ENCODE data around the gene LALBA.
"Not testable (repeated sequence)": the region's sequence is repeated elsewhere in the genome, so short reads cannot be mapped to it uniquely, and the experiment has no call there.

LALBA gene

GRCh38 chr12:48569946-48570345 is at the start of gene LALBA:
TSS of gene LALBA (minus strand) at chr12:48570046. CDS start at chr12:48570020, 26 bp downstream.
- no peak for FAIRE-seq
- no peak for DNase-seq (ENCODE audit: insufficient read length, low spot score)
- no peak for TF ChIP-seq POLR2A (IDR thresholded peaks at IDR 0.05; ENCODE audit: low read depth, low read length)

DNA sequence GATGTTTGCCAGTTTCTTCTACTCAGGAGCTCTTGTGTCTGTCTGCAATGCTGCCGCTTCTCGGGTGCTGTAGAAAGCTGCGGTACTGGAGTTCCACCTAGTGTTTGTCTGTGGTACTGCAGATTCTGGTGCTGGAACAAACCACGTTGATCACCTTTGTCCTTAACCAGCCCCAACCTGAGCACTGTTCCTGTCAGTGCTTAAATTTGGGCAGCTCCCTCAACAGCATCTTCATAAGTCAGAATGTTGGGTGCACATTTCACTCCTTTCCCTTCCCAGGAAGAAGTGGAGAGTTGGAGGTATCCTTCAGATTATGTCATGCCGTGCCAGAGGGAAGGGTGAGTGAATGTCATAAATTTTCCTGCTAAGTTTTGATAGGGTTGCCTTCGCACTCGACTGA is 48.7 kb upstream of the LALBA start:
- FAIRE-seq (peak; percentile 95), DNase-seq (ENCODE audit: insufficient read length, low spot score) (peak; percentile 56)
- TF ChIP-seq POLR2A (IDR thresholded peaks at IDR 0.05; ENCODE audit: low read depth, low read length) = no peak

- no peak for TF ChIP-seq POLR2A (IDR thresholded peaks at IDR 0.05; ENCODE audit: low read depth, low read length)
- FAIRE-seq (no peak), DNase-seq (ENCODE audit: insufficient read length, low spot score) (no peak)
Observed at GRCh38 chr12:48615681-48616080, 45.8 kb upstream of the LALBA start.

DNA sequence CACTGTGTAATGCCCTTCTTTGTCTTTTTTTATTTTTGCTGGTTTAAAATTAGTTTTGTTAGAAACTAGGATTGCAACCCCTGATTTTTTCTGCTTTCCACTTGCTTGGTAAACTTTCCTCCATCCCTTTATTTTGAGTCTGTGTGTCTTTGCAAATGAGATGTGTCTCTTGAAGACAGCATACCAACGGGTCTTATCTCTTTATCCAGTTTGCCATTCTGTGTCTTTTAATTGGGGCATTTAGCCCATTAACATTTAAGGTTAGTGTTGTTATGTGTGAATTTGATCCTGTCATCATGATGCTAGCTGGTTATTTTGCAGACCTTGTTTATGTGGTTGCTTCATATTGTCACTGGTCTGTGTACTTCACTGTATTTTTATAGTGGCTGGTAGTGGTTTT is 43.5 kb upstream of the LALBA start:
- DNase-seq (ENCODE audit: insufficient read length, low spot score) = no peak
- TF ChIP-seq POLR2A (IDR thresholded peaks at IDR 0.05; ENCODE audit: low read depth, low read length) = no peak
- FAIRE-seq = no peak

DNA sequence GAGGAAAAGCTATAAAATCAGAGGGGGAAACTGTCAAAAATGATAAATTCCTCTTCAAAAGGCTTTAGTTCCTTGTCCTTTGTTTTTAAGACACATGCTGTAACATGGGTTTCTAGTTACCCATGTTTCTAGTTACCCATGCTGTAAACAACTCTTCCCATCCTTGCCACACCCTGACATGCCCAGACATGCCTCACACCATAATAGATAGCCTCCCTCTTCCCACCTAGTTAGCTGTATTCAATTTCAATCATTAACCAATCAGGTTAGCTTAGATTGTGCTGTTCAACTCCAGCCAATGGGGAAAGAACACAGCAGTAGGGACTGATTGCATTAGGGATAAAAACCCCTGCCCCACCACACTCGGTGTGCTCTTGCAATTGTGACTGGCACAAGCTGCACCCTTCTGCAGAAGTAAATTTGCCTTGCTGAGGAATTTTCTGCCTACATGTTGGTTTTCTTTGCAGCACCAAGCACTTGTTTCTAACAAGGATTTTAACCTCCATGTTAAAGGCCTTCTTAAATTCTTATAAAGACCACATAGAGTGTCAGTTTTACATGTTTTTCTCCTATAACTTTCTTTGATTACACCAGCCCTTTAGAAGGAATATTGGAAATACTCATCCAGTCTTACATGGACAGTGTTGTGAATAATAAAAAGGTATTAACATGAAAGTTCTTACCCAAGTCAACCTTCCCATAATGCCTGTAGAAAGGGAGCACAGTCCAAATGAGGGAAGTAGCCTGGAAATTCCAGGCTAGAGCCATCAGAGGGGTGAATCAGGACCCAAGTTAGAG is 32.5 kb upstream of the LALBA start:
- TF ChIP-seq POLR2A (IDR thresholded peaks at IDR 0.05; ENCODE audit: low read depth, low read length) = no peak
- no peak for FAIRE-seq
- DNase-seq (ENCODE audit: insufficient read length, low spot score) = no peak

DNA sequence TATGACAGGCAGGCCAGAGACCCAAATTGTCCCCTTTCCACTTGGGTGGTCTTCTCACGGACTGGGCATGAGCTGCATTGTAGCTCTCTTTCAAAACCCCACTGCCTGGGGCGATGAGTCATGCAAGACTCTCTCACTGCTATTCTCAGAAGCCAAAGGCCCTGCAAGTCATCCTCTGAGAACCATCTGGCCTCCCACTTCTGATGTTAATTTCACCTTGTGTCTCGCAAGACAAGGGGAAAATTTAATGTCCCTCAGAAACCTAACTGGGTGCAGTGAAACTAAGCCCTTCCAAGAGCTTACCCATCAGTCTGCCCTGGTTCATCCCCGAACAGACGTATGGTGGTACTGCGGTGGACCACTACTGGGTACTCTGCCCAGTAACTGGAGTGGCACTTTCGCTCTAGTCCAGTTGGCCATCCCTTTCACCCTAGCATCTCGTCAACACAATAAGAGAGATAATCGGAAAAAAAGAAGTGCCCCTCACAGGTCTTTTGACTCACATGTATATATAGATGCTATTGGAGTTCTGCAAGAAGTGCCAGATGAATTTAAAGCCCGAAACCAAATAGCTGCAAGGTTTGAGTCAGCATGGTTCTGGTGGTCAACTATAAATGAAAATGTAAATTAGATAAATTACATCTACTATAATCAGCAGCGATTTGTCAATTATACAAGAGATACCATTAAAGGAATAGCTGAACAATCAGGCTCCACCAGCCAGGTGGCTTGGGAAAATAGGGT is 31.3 kb upstream of the LALBA start:
- TF ChIP-seq POLR2A (IDR thresholded peaks at IDR 0.05; ENCODE audit: low read depth, low read length) = no peak
- FAIRE-seq (no peak), DNase-seq (ENCODE audit: insufficient read length, low spot score) (no peak)

DNA sequence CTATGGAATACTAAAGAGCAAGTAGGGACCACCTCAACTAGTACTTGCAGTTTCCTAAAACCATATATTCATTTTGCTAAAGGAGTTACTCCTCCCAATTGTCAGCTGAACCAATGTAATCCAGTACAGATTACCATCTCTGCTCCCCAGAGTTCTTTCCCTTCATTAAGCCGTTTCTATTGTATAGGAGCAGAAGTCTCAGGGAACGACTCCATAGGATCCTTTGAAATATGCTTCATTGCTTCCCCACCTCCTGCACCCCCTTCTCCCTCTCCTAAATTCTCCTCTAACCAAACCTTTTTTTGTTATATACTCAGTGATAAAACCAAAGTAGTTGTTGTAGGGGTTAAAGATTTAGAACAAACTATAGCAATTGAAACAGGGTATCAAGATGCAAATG is 30.7 kb upstream of the LALBA start:
- no peak for DNase-seq (ENCODE audit: insufficient read length, low spot score)
- no peak for TF ChIP-seq POLR2A (IDR thresholded peaks at IDR 0.05; ENCODE audit: low read depth, low read length)
- FAIRE-seq = no peak

GRCh38 chr12:48592591-48593086 is 22.8 kb upstream of the LALBA start:
- DNase-seq (ENCODE audit: insufficient read length, low spot score) = no peak
- FAIRE-seq = no peak
- TF ChIP-seq POLR2A (IDR thresholded peaks at IDR 0.05; ENCODE audit: low read depth, low read length) = no peak

GRCh38 chr12:48586361-48586760 is 16.5 kb upstream of the LALBA start:
- TF ChIP-seq POLR2A (IDR thresholded peaks at IDR 0.05; ENCODE audit: low read depth, low read length) = no peak
- DNase-seq (ENCODE audit: insufficient read length, low spot score) (no peak), FAIRE-seq (no peak)

DNA sequence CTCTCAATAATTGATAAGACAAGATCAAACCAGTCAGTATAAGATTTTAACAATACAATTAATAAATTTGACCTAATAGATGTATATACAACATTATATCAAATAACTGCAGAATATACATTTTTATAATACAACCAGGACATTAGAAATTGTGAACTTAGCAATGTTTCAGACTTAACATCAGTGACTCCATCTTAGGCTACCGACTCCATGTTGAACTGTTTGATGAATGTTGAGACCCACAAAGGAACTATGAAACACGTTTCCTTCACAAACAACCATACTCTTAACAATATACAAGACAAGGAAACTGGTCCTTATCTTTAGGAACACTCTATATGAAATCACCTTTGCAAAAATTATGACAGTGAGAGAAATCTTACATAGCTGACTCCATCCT is 13.9 kb upstream of the LALBA start:
- FAIRE-seq (no peak), DNase-seq (ENCODE audit: insufficient read length, low spot score) (no peak)
- no peak for TF ChIP-seq POLR2A (IDR thresholded peaks at IDR 0.05; ENCODE audit: low read depth, low read length)

GRCh38 chr12:48580831-48581230 is 11.0 kb upstream of the LALBA start:
- TF ChIP-seq POLR2A (IDR thresholded peaks at IDR 0.05; ENCODE audit: low read depth, low read length) = no peak
- DNase-seq (ENCODE audit: insufficient read length, low spot score) (no peak), FAIRE-seq (no peak)

- FAIRE-seq (no peak), DNase-seq (ENCODE audit: insufficient read length, low spot score) (no peak)
- no peak for TF ChIP-seq POLR2A (IDR thresholded peaks at IDR 0.05; ENCODE audit: low read depth, low read length)
Observed at GRCh38 chr12:48572326-48572725, 2.5 kb upstream of the LALBA start.

GRCh38 chr12:48567731-48568130 is 2.1 kb downstream of the LALBA start:
- no peak for FAIRE-seq
- TF ChIP-seq POLR2A (IDR thresholded peaks at IDR 0.05; ENCODE audit: low read depth, low read length) = no peak

DNA sequence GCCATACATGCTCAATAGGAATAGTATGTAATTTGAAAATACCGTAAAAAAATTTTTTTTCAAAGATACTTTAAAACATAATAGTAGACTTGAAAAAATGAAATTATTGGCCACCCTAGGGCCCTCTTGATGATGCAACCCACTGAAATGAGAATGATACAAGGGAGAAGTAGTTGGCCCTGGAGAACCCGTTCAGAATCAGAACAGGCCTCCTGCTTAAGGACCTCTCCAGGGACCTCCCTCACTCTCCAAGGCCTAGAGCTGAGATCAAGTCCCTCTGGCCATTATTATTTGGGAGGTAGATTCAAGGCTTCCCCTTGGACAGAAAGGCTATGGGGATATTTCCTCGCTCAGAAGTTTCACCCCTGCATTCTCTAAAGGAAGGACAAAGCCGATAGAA is 11.9 kb downstream of the LALBA start:
- TF ChIP-seq POLR2A (IDR thresholded peaks at IDR 0.05; ENCODE audit: low read depth, low read length) = no peak
- FAIRE-seq = no peak

More at GRCh38 chr12:48567731-48568130, 2.1 kb downstream of the LALBA start:
- no peak for DNase-seq (ENCODE audit: insufficient read length, low spot score)

DNA sequence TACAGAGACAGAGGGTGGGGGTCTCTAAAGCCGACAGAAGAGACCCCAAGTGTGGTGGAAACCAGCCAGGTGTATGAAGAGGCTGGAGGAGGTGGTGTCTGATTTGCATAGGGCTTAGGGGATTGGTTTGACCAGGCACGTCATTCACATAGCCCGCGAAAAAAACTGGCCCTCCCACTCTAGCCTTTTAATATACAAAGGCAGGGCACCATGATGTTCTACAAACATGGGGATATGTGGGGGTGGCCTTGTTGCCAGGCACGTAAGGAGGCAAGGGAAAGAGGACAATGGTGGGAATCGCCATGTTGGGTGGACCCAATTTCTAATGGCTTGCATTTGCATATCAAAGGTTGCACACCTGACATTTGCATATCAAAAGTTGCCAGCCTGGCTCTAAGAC is 13.2 kb downstream of the LALBA start:
- TF ChIP-seq POLR2A (IDR thresholded peaks at IDR 0.05; ENCODE audit: low read depth, low read length) = no peak
- FAIRE-seq (no peak), DNase-seq (ENCODE audit: insufficient read length, low spot score) (no peak)

More for the DNA sequence above, 11.9 kb downstream of the LALBA start:
- no peak for DNase-seq (ENCODE audit: insufficient read length, low spot score)

- not testable (repeated sequence) for DNase-seq (ENCODE audit: insufficient read length, low spot score); FAIRE-seq
Observed at GRCh38 chr12:48553666-48554343, 16.0 kb downstream of the LALBA start.

DNA sequence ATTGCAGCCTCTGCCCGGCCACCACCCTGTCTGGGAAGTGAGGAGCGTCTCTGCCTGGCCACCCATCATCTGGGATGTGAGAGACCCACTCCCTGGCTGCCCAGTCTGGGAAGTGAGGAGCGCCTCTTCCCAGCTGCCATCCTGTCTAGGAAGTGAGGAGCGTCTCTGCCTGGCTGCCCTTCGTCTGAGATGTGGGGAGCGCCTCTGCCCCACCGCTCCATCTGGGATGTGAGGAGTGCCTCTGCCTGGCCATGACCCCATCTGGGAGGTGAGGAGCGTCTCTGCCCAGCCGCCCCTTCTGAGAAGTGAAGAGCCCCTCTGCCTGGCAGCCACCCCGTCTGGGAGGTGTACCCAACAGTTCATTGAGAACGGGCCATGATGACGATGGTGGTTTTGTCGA is 18.2 kb downstream of the LALBA start:
- not testable (repeated sequence) for FAIRE-seq; DNase-seq (ENCODE audit: insufficient read length, low spot score)

GRCh38 chr12:48547012-48547411 is 22.8 kb downstream of the LALBA start:
- not testable (repeated sequence) for FAIRE-seq; DNase-seq (ENCODE audit: insufficient read length, low spot score)

Measured in H54 (cell line).